Keratinocyte (primary cell): ENCODE data around the gene GRHPR. TPM values are rescaled to one million over a fixed set of nuclear protein-coding genes. Genes with fewer than 3 reads are reported as not detected.

Source experiments
- DNase-seq: peaks from one replicate; pipeline ENCODE4 v3.0.0-alpha.2; 2011; ENCODE audit warnings: low read depth, missing footprints, low spot score
- FAIRE-seq: peaks from 2 replicates; lab custom pipeline; 2011; peaks lifted over from hg19 to GRCh38; lab: Jason Lieb, UNC
- H2AFZ ChIP-seq: 2 replicates; pipeline ENCODE4 v1.6.0; 2012; ENCODE audit warnings: low read length, control low read depth, inconsistent platforms; ENCODE audit not compliant: control insufficient read depth
- H3K27ac ChIP-seq: 2 replicates; pipeline ENCODE4 v1.5.1; 2011; ENCODE audit warnings: low read length; ENCODE audit not compliant: control insufficient read depth, insufficient read depth
- H3K27me3 ChIP-seq: 3 replicates; pipeline ENCODE4 v1.6.0; 2011; ENCODE audit warnings: low read length; ENCODE audit not compliant: control insufficient read depth, insufficient read depth; ENCODE audit errors: extremely low read depth
- H3K36me3 ChIP-seq, 2 experiments: 2 replicates in 1 of 2; 3 replicates in 1 of 2; pipeline ENCODE4 v1.5.1; 2011; ENCODE audit warnings: low read length in 2 of 2, mild to moderate bottlenecking in 1 of 2; ENCODE audit not compliant: control insufficient read depth in 2 of 2, insufficient read depth in 2 of 2; ENCODE audit errors: extremely low read depth in 1 of 2
- H3K4me1 ChIP-seq: 3 replicates; pipeline ENCODE4 v1.5.1; 2011; ENCODE audit warnings: low read length; ENCODE audit not compliant: control insufficient read depth, insufficient read depth; ENCODE audit errors: extremely low read depth
- H3K4me2 ChIP-seq: 3 replicates; pipeline ENCODE4 v1.6.0; 2011; ENCODE audit warnings: low read depth, low read length; ENCODE audit not compliant: control insufficient read depth, insufficient read depth; ENCODE audit errors: extremely low read depth
- H3K4me3 ChIP-seq, 3 experiments: fragments of 200-600 bp in 1 of 3; sonication (generic) in 1 of 3; 2 replicates in 2 of 3; 3 replicates in 1 of 3; pipeline ENCODE4 v1.5.1; 2011 to 2016; ENCODE audit warnings: low read length in 3 of 3, mild to moderate bottlenecking in 3 of 3, control low read depth in 2 of 3, inconsistent platforms in 1 of 3, low read depth in 1 of 3, mixed read lengths in 1 of 3, mixed run types in 1 of 3, moderate library complexity in 1 of 3; ENCODE audit not compliant: control insufficient read depth in 2 of 3, insufficient read depth in 2 of 3; ENCODE audit errors: extremely low read depth in 1 of 3
- H3K79me2 ChIP-seq: 2 replicates; pipeline ENCODE4 v1.6.0; 2012; ENCODE audit warnings: low read length; ENCODE audit not compliant: control insufficient read depth, insufficient read depth
- H3K9ac ChIP-seq: 3 replicates; pipeline ENCODE4 v1.6.0; 2011; ENCODE audit warnings: low read length; ENCODE audit not compliant: control insufficient read depth, insufficient read depth; ENCODE audit errors: extremely low read depth
- H3K9me1 ChIP-seq: 3 replicates; pipeline ENCODE4 v1.6.0; 2011; ENCODE audit warnings: low read length; ENCODE audit not compliant: control insufficient read depth, insufficient read depth; ENCODE audit errors: extremely low read depth
- H3K9me3 ChIP-seq: 2 replicates; pipeline ENCODE4 v1.5.1; 2012; ENCODE audit warnings: low read depth, low read length; ENCODE audit not compliant: control insufficient read depth
- H4K20me1 ChIP-seq: 3 replicates; pipeline ENCODE4 v1.6.0; 2011; ENCODE audit warnings: low read length; ENCODE audit not compliant: control insufficient read depth, insufficient read depth; ENCODE audit errors: extremely low read depth
- CTCF ChIP-seq, 3 experiments: IDR thresholded peaks in 1 of 3; conservative IDR thresholded peaks in 1 of 3; optimal IDR thresholded peaks in 1 of 3; 2 replicates in 2 of 3; 3 replicates in 1 of 3; pipeline versions ENCODE3 to v1.5.1; 2011; ENCODE audit warnings: low read length in 3 of 3, mild to moderate bottlenecking in 3 of 3, moderate library complexity in 2 of 3, control low read depth in 1 of 3, inconsistent platforms in 1 of 3; ENCODE audit not compliant: insufficient read depth in 2 of 3; ENCODE audit errors: extremely low read depth in 1 of 3
- EZH2 ChIP-seq: IDR thresholded peaks from one replicate; pipeline ENCODE4 v1.6.1; 2012; ENCODE audit warnings: inconsistent platforms, mild to moderate bottlenecking, low read length, moderate library complexity
- dilution Hi-C: fragments of 300-500 bp; cut with MboI; formaldehyde crosslinking; loops from one replicate; pipeline ENCODE4 v1.7.0; 2020; ENCODE audit warnings: low sequenced_read_pairs; ENCODE audit not compliant: extremely low pct_ligation_motif_present
- polyA plus RNA-seq, 5 experiments: library from polyadenylated mRNA; depleted of rRNA in 3 of 5; stranded (reverse) in 3 of 5; stranded (forward) in 1 of 5; unstranded in 1 of 5; fragments of >200 nt; gene quantifications; 1 replicate in 1 of 5; 2 replicates in 3 of 5; 3 replicates in 1 of 5; pipeline versions ENCODE4 v1.2.1 to v1.2.3, GENCODE V29; 2011 to 2012; ENCODE audit warnings: missing spikeins in 2 of 5, low read depth in 1 of 5, low replicate concordance in 1 of 5

The GRHPR gene
- polyA plus RNA-seq, 1 donor (not counting 4 experiments of a cell fraction or from before 2014, with no cell fraction given), result 116 TPM

GRCh38 chr9:37405350-37405749, 17.1 kb upstream of the GRHPR start:
- DNase-seq (no peak), FAIRE-seq (no peak)
- TF ChIP-seq CTCF (optimal IDR thresholded peaks at IDR 0.05 in 1 of 3, IDR thresholded peaks at IDR 0.05 in 1 of 3, conservative IDR thresholded peaks at IDR 0.05 in 1 of 3; ENCODE audit: extremely low read depth in 1 of 3, insufficient read depth in 2 of 3, low read length in 3 of 3) (no peak), EZH2 (no peak)
- Histone ChIP-seq H3K4me3 (no peak overlapping the region), H3K9me3 (no peaks in the 10 kb centered on the region), H3K27ac (no peak overlapping the region), H3K4me2 (no peak overlapping the region), H4K20me1 (no peaks in the 10 kb centered on the region), H3K79me2 (no peaks in the 10 kb centered on the region), H3K27me3 (no peaks in the 10 kb centered on the region), H3K9me1 (no peaks in the 10 kb centered on the region), H3K9ac (no peak overlapping the region), H3K4me1 (peaks cover 11% of the 10 kb centered on the region), H3K36me3 (no peaks in the 10 kb centered on the region), H2AFZ (no peak overlapping the region)
- dilution Hi-C loops, result loop anchor here (25.0 kb wide), 1 partner anchor 93 kb away; no protein-coding TSS in a partner anchor

GRCh38 chr9:37405764-37406380, 16.6 kb upstream of the GRHPR start:
- no peak overlapping the region for H2AFZ ChIP-seq
- H3K27ac ChIP-seq, result no peak overlapping the region
- no peaks in the 10 kb centered on the region for H3K36me3 ChIP-seq
- peaks cover 13% of the 10 kb centered on the region for H3K4me1 ChIP-seq
- H3K79me2 ChIP-seq, result no peaks in the 10 kb centered on the region
- dilution Hi-C loops, result loop anchor here (25.0 kb wide), 1 partner anchor 94 kb away; no protein-coding TSS in a partner anchor
- H3K4me2 ChIP-seq, result no peak overlapping the region
- no peaks in the 10 kb centered on the region for H3K9me1 ChIP-seq
- no peak for TF ChIP-seq CTCF (optimal IDR thresholded peaks at IDR 0.05 in 1 of 3, IDR thresholded peaks at IDR 0.05 in 1 of 3, conservative IDR thresholded peaks at IDR 0.05 in 1 of 3; ENCODE audit: extremely low read depth in 1 of 3, insufficient read depth in 2 of 3, low read length in 3 of 3)
- no peak for TF ChIP-seq EZH2
- no peaks in the 10 kb centered on the region for H3K27me3 ChIP-seq
- DNase-seq, result no peak
- H3K9me3 ChIP-seq, result no peaks in the 10 kb centered on the region
- H3K9ac ChIP-seq, result no peak overlapping the region
- no peaks in the 10 kb centered on the region for H4K20me1 ChIP-seq
- no peak for FAIRE-seq
- H3K4me3 ChIP-seq, result no peak overlapping the region
